ENCODE data around the gene JADE1.

Gene JADE1

DNA sequence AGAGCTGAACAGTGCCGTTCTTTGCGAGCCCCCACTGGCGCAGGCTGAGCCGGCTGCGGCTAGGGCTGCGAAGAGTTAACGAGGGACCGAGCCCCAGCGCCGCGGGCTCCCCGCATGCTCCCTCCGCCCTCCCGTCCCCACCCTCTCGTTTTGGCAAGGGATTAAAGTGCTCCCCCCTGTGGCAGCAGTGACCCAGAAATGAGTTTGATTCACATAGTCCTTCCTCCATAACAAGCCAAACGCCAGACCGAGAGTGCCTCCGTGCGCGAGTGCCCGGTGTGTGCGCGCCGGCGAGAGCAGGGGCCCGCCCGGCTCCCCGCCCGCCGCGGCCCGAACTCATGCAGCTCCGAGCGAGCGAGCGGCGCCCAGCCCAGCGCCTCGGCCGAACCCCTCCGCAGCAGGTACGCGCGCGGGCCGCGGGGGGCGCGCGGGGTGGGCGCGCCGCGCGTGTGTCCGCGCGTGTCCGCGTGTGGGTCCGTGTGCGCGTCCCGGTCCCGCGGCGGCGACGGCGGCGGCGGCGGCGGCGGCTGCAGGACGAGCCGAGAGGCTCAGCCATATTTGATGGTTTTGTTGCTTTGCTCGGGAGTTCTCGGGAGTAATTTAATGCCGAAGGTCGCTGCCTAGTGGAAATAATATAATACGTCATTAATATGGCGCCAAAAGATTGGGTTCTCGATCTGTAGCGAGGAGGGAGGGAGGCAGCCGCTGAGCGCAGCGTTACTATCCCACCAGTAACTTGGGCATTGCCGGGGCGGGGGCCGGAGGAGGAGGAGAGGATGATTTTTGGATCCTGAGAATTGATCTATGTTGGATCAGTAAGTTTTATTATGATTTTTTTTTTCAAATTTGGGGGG is at the start of gene JADE1:
JADE1 (plus strand) TSS at position 224 of the 854 bp plus-strand sequence. CDS start 22,059 bp downstream, outside the sequence.
- DNase-seq, result peak; percentile 95

DNA sequence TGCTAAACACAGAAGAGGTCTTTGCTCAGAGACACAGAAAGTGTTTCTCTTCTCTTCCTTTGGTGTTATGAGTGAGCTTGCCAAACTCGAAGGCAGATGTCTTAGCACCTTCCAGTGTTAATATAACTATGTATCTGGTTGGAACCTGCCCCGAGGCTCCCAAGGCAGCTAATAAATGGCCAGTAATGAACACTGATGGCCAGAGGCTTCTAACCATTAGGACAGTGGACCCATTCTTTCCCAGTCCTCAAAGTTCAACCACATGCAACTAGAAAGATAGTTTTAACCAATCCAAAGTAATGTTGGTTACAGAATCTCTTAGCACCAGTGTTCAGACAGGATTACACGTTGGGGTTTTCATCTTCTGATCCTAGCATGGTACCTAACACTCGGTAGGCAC is 42.7 kb upstream of the JADE1 start:
- no peak for DNase-seq

DNA sequence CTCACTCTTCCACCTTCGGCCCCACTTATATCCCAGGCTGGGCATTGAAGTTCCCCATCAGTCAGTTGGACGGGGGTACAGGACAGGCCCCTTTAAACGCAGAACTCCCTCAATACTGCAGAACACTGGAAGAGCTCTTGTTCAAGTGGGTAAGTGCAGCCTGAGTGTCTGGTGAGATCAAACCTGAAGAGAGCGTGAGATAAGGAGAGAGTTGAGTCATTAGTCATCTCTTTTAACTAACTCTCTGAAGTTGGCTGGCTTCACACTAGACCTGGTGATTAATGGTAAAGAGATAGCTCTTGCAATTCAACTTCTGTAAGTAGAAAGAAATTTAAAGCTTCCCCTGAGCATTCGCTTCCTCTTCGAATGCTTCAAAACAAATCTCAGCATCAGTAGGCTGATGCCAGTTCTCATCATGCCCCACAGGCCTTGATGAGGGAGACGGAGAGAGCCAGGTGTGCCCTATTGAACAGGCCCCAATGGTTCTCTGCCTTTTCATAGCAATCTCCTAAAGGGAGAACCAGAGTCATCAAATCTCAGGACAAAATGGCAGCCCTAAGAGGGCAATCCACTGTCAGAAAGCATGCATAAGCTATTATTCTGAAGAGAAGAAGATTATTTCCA is 41.0 kb upstream of the JADE1 start:
- no peak for DNase-seq

DNA sequence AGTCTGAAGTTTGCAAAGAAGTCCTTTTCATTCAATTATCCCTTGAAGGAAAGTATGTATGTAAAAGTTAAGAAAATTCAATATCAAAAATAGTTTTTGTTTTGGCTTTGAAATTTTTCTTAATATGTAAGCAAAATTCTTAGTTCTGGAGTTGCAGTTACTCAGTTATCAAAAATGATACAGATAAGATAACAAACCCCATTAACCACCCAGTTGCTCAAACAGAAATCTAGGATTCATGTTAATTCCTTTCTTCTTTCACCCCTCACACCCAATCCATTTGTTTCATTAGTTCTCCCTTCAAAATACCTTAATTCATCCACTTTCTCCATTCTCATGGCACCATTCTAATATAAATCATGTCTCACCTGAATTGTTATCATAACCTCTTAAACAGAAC is 40.5 kb upstream of the JADE1 start:
- no peak for DNase-seq

DNA sequence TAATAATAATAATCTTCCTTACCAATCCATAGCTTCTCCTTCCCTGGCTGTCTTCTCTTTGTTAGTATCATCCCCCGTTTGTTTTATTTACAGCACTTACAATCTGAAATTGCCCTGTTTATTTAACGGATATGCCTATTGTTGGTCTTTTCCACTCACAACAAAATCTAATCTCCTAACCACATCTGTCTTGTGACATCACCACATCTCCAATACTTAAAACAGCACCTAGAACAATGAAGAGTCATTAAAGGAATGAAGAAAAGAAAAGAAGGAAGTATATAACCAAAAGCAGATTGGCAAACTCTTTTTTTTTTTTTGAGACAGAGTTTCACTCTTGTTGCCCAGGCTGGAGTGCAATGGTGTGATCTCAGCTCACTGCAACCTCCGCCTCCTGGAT is 38.7 kb upstream of the JADE1 start:
- no peak for DNase-seq

DNA sequence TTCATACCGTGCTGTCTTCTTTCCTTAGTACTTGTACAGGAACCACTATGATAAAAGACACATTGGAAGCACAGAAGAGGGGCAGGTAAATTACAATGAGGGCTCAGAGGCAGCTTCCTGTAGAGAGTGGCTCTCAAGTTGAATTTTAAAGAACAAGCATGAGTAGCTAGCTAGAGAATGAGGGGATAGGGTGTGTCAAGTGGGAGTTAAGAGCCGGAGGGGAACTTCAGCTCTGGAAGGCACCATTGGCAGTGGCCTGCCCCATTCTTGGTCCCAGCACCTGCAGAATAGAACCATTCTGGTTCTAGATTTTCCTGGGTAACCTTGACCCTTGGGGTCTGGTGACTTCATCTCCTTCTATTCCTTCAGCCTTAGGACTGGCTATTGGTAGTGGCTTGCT is 34.0 kb upstream of the JADE1 start:
- DNase-seq, result no peak

DNA sequence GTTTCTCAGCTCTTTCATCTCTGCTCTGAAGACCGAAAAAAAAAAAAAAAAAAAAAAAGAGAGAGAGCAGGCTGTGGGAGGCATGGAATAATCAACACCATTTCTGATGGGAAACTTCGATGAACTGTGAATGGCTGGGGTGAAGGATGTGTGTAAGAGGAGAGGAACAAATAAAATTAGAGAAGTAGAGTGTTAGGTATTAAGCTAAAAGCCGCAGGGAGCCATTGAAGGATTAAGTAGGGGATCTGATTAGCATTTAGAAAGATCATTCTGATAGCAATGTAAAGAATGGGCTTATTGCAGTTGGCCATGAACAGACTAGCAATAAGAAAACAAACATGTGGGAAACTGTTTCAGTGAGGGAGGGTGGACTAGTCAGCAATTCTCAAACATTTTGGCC is 33.6 kb upstream of the JADE1 start:
- DNase-seq, result no peak

DNA sequence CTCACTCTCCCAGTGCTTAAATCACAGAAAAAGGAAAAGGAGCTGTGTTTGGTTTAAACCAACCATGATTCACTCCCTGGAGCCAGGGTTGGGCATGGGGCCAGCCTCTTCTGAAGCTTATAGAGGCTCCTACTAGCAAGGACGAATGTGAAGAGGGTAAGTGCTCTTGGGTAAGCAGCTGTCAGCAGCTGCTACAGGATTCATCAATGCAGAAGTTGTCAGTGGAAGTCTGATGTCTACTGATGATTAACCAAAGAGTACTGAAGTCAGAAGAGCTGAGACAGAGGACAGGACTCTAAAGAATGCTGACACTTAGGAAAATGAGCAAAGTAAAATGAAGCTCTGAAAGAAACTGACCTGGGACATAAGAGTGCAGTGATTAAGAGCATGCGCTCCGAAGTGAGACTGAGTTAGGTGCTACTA is 32.7 kb upstream of the JADE1 start:
- DNase-seq, result no peak

DNA sequence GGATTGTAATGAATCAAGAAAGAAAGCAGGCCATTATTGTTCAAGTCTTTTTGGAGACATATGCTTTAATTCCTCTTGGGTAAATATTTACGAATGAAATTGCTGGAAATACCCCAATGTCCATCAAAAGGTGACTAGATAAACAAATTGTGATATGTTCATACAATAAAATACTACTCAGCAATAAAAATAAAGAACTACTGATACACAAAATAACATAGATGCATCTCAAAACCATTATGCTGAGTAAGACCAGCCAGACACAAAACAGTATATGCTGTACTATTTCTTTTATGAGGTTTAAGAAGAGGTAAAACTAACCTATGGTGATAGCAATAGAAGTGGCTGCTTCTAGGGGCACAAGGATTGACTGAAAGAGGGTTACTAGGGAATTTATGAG is 28.8 kb upstream of the JADE1 start:
- no peak for DNase-seq

DNA sequence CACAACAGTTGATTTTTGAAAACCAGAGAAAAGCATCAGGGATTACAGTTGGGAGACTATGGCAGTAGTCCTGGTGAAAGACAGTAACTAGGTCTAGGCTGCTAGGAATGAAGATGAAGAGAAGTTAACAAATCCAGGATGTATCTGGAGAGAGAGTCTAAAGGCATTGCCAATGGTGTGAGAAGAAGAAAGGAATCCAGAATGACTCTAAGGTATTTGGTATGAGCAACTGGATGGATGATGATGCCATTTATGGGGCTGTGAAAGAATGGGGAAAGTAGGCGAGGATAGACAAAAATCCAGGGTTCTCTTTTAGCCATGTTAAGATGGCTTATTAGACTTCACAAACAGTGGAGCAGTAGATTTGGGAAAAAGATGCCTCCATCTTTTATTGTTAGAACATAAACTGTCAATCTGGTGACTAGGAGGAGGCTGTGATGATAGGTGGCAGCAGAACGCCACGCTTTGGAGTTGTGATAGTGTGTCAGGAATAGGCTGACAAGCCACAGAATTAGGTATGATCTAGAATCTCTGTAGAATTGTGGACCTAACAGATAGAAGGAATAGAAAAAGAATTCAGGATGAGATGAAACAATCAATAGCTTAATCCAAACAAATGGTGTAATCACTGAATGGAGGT is 27.3 kb upstream of the JADE1 start:
- no peak for DNase-seq

DNA sequence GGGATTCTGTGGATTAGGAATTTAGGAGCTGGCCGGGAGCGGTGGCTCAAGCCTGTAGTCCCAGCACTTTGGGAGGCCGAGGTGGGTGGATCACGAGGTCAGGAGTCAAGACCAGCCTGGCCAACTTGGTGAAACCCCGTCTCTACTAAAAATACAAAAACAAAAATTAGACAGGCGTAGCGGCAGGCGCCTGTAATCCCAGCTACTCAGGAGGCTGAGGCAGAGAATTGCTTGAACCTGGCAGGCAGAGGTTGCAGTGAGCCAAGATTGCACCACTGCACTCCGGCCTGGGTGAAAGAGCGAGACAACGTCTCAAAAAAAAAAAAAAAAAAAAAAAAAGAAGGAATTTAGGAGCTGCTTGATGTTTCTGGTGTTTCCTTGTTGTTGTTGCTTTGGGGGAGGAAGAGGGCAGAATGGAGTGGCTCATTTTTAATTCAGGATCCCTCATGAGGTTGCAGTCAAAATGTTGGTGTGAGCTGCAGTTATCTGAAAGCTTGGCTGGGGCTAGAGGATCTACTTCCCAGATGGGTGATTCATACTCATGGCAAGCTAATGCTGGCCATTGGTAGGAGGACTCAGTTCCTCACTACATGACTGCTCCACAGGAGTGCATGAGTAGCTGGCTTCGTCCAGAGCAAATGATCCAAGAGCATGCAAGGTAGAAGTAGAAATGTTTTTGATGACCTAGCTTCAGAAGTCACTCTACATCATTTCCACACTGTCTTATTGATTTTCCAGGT is 26.5 kb upstream of the JADE1 start:
- no peak for DNase-seq

DNA sequence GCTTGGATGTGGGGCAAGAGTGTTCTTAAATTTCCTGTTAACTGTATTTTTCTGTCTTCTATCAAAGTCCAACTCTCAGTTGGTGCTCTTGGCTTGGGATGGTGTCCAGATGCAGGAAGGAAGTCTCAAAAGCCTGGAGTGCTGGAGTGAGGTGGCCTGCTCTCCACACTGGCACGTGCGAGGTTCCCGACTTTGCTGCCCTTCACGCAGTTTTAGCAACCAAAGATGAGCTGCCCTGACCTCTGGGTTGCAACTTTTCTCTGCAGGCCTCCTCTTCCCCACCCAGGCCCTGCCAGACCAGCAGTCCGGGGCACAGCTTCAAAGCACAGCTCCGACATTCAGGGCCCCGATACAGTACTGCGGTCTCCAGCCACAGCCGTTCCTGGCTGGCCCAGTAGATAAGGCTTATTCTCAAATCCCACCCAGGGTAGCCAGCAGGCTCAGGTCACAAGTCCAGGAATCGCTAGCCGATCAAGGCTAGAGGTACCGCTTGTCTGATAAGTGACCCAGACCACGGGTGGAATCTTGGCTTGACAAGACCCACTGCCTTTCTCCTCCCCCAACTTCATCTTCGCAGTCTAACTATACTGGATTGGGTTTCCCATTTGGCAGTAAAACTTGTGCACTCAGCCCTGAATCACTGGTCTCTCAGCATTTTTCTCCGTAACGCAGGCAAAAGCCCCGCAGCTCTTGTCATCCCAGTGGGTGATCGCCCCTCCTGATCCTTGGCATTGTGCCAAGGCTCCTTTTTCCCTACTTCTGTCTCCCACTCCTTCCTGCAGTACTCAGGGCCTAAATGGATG is 21.8 kb upstream of the JADE1 start:
- no peak for DNase-seq

DNA sequence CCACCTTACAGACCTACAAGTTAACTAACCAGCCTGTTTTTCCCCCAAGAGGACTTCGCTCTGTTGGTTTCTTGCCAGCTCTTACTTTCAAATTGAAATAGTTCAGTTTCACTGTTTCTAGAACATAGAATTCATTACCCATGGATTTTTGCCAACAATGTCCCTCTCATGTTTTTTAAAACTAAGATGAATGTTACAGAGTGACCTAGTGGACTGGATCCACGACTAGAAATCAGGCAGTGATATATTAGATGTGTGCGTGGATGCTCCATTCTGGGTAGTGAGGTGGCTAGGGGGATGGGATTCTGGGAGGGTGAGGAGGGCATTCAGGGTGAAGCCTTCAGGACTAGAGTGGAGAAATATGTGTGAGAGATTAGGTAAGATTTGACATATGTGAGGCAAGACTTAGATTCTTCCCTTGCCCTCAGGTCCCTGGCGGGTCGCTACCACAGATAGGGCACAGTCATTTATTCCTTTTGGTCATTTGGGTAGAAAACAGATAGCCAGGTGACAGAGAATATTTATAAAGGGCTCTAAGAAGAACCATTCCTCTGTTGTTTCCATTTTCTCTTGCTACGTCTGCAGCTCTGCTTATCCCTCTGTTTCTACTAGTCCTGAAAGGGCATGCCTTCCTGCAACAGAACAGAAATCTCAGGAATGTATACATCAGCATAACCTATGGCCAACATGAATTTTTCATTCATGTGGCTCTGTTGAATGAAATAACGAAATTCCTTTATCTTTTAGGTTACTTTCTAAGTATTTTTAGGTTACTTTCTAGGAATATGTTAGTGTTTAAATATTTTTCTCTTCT is 15.4 kb upstream of the JADE1 start:
- no peak for DNase-seq

DNA sequence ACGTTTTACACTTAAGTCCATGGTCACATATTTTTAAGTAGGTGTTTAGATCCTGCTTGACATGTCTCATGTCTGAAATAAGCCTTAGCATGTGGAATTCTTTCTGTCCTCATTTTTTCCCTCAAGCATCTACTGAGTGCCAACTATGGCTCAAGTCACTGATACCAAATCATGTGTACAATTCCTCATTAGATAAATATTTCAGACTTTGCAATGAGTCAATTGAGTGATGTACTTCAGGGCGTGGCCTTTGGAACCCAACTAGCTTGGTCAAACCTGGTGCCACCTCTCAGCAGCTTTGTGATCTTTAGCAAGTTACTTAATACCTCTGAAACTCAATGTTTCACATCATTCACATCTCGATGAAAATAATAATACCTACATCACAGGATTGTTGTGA is 12.6 kb upstream of the JADE1 start:
- DNase-seq, result no peak

DNA sequence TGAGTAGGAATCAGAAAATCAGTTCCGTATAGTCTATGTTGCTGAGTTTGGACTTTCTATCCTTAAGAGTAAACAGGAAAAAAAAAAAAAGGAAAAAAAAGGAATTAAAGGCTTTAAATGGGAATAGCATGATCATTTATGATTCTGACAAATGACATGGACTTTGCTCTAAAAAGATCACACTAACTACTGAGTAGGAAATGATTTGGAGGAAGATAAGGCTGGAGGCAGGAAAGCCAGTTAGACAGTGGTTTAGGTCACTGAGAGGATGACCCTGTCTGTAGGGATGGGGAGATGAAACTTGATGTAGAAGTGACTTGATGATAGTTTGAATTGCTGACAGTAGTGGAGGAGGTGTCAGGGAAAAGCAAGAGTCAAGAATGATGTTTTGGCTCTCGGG is 9.2 kb upstream of the JADE1 start:
- DNase-seq, result no peak

DNA sequence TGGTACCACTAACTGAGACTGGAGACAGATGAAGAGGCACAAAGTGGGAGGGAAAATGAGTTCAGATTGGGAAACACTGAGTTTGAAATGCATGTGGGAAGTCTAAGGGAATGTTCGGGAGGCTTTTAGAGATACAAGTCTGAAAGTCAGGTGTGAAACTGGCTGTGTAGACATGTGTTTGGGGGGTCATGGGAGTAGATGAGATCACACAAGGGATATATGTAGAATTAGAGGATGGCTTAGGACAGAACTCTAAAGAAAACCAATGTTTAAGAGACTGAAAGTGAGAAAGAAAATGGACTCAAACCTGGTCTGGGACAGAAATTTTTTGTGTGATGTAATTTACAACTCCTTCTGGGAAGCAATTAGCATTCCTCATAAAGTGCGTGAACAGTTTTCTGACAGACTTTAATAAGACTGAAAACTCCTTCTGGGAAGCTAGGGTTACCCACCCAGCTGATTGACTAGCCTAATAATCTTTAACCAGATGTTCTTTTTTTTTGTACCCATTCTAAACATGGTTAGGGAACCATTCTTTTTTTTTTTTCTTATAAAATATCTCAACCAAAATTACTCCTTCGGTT is 8.7 kb upstream of the JADE1 start:
- DNase-seq, result no peak

DNA sequence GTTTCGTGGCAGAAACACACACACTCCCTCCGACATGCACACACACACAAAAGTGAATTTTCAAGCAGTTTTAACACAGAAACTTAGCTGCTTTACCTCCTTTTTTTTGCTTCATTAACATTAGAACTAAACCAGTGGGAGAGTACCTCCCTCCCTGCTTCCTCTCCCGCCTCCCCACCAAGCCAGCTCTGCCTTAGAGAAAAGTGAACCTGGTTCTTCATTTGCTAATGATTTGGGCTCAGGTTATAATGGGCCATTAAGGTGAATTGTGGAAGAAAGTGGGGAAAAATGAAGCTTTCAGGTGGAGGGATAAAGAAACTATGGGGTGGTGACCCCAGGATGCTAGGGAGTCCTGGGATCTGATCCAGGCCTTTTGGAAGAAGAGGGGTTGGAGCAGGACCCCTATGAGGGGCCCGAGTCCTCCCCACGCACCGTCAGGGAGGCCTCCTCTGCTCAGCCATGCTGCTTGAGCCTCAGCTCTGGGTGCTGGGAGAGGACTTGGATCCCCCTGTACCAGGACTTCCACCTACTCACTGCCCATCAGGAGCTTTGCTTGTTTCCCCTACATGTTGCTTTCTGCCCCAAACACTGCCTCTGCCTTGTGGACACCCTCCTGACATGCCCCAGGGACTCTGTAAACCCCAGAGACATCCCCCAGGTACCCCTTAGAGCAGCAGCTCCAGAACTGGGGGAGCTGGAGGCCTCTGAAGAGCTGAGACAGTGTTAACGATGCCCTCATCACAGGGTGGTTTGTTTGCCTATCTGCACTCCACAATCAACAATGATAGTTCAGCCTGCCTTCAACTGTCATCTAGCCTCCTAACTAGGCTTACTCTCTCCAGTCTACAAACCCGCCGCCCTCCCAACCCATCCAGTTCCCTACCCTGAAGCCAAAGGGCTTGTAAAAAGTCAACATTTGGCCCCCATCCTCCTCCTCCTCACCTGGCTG is 6.5 kb upstream of the JADE1 start:
- no peak for DNase-seq

DNA sequence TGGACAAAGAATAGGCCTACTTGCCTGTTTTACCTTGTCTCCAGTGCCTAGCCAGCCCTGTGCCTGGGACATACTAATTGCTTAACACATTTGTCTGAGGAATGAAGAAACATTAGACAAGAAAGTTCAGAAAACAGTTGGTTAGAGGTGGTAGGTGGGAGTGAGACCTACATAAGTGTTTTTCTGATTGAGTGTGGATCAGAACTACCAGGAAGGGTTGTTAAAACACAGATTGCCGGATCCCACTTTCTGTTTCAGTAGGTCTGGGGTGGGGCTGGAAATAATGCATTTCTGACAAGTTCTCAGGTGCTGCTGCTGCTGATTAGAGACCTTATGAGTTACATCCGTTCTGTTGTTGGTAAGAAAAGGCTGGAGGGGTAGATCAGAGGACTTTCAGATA is 5.7 kb upstream of the JADE1 start:
- DNase-seq, result no peak

DNA sequence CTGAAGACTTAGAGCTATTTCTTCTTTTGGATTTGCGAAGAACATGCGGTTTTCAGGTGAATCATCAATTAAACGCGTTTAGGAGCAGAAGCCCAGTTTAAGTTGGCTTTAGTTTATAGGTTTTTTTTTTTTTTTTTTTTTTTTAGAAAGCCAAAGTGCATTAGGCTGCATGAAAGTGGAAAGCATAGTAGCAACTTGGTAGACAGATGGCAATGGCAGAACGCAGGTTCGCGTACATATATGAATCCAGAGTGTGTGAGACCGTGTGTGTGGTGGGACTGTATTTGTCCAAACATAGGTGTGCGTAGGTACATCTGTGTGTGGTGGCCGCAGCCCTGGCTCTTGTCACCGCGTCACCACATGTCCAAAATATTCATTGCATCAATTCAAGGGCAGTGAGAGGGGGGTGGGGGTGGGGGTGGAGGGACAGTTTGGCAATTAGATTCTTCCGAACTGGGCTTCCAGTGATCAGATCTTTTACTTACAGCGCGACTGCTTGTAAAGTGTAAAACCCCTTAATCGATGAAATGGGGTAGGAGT is 901 bp downstream of the JADE1 start:
- DNase-seq, result peak; percentile 75
